Effector memory CD4-positive, alpha-beta T cell (primary cell): ENCODE data around the gene PHF23.

ENCODE experiments used
- DNase-seq, 3 donors: peaks; one replicate each; pipeline ENCODE4 v3.0.0-alpha.2; 2020
- H3K27ac ChIP-seq: 2 replicates; pipeline ENCODE4 v1.7.0; 2013; ENCODE audit warnings: mild to moderate bottlenecking, low read length, moderate library complexity; ENCODE audit not compliant: insufficient read depth, poor library complexity, severe bottlenecking
- H3K27me3 ChIP-seq: replicated peaks from 2 replicates; pipeline ENCODE4 v1.7.0; 2013; ENCODE audit warnings: mild to moderate bottlenecking, low read length; ENCODE audit not compliant: insufficient read depth, control insufficient read depth, poor library complexity, severe bottlenecking
- H3K36me3 ChIP-seq: 2 replicates; pipeline ENCODE4 v1.7.0; 2013; ENCODE audit warnings: mild to moderate bottlenecking, low read length, moderate library complexity; ENCODE audit not compliant: control insufficient read depth, insufficient read depth
- H3K4me1 ChIP-seq: 2 replicates; pipeline ENCODE4 v1.7.0; 2013; ENCODE audit warnings: low read length, mild to moderate bottlenecking; ENCODE audit not compliant: control insufficient read depth, insufficient read depth, poor library complexity, severe bottlenecking
- H3K4me3 ChIP-seq: 2 replicates; pipeline ENCODE4 v1.7.0; 2013; ENCODE audit warnings: low read length, low read depth, mild to moderate bottlenecking; ENCODE audit not compliant: insufficient read depth, poor library complexity, severe bottlenecking
- H3K9me3 ChIP-seq: 2 replicates; pipeline ENCODE4 v1.7.0; 2013; ENCODE audit warnings: mild to moderate bottlenecking, low read length, moderate library complexity; ENCODE audit not compliant: control insufficient read depth

The PHF23 gene

DNA sequence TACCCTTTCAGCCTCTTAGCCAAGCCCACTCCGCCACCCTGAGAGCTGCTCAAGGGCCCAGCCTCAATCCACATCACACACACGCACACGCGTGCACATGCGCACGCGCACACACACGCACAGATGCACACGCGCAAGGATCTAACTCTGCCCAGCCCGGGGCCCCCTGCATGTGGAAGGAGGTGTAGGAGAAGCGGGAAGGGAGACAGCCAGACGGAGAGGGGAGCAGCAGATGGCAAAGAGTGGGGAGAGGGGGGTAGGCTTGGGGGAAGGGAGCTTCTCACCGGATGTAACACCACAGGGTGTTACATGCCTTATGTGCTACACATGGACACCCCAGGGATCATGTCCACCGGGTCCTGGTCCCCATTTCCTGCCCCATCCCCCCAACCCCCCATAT lies 34.9 kb downstream of the PHF23 start:
- peak overlapping the region; percentile 59 for H3K4me3 ChIP-seq
- no peak for DNase-seq
- peak overlapping the region; percentile 90 for H3K27ac ChIP-seq
- H3K27me3 ChIP-seq: no peaks in the 10 kb centered on the region
- H3K36me3 ChIP-seq: no peaks in the 10 kb centered on the region
- H3K9me3 ChIP-seq: no peaks in the 10 kb centered on the region
- peaks cover 16% of the 10 kb centered on the region for H3K4me1 ChIP-seq

DNA sequence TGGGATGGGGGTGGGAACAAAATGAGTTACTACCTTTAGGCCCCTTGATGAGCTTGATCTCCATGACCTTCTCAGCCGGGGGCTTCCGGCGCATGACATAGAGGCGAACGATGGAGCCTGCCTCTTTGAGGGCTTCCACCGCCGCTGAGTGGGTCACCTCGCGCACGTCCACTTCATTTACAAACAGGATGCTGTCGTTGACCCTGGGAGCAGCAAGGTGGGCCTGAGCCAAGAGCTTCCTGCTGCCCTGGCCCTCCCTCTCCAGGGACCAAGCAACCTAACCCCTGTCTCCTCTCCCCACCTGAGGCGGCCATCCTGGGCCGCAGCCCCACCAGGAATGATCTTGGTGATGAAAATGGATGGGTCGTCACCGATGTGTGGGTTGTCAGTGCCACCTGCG lies 35.9 kb downstream of the PHF23 start:
- Histone ChIP-seq H3K4me3 (no peak overlapping the region), H3K36me3 (no peaks in the 10 kb centered on the region), H3K9me3 (no peaks in the 10 kb centered on the region), H3K27me3 (no peaks in the 10 kb centered on the region), H3K27ac (peak overlapping the region; percentile 90), H3K4me1 (peaks cover 16% of the 10 kb centered on the region)
- DNase-seq: no peak

DNA sequence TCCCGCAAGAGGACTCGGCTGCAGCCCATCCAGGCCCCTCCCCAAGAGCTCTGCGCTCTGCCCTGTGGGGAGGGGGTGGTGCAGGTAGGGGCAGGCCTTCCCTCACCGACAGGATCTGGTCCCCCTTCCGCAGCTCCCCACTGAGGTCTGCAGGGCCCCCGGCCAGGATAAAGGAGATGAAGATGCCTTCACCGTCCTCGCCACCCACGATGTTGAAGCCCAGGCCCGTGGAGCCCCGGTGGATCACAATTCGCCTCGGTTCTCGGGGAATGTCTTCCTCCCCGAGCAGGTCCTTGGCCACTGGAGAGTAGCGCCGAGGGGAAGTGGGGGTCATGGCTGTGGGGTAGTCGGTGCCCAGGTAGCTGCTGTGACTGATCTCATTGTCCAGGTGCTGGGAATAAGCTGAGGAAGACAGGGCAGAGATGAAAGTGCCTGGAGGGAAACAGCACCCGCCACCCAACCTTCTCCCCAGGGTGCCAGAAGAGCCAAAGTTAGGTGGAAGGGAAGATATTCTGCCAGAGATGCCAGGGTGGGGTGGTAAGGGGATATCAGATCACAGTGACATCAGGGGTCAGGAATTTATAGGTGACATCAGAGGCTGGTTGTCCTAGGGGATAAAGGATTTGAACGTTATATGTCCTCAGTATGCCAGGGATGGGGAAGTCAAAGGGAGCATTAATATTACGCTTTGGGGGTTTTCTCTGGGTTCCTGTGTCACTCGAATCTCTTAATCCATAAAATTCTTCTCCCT lies 42.4 kb downstream of the PHF23 start:
- Histone ChIP-seq H3K27me3 (no peaks in the 10 kb centered on the region), H3K27ac (no peak overlapping the region), H3K4me3 (no peak overlapping the region), H3K9me3 (no peaks in the 10 kb centered on the region), H3K4me1 (no peaks in the 10 kb centered on the region), H3K36me3 (no peaks in the 10 kb centered on the region)
- no peak for DNase-seq

GRCh38 chr17:7195971-7196370 lies 43.3 kb downstream of the PHF23 start:
- H3K27me3 ChIP-seq: no peaks in the 10 kb centered on the region
- no peaks in the 10 kb centered on the region for H3K9me3 ChIP-seq
- no peaks in the 10 kb centered on the region for H3K4me1 ChIP-seq
- no peak for DNase-seq
- no peak overlapping the region for H3K27ac ChIP-seq
- no peak overlapping the region for H3K4me3 ChIP-seq
- no peaks in the 10 kb centered on the region for H3K36me3 ChIP-seq

DNA sequence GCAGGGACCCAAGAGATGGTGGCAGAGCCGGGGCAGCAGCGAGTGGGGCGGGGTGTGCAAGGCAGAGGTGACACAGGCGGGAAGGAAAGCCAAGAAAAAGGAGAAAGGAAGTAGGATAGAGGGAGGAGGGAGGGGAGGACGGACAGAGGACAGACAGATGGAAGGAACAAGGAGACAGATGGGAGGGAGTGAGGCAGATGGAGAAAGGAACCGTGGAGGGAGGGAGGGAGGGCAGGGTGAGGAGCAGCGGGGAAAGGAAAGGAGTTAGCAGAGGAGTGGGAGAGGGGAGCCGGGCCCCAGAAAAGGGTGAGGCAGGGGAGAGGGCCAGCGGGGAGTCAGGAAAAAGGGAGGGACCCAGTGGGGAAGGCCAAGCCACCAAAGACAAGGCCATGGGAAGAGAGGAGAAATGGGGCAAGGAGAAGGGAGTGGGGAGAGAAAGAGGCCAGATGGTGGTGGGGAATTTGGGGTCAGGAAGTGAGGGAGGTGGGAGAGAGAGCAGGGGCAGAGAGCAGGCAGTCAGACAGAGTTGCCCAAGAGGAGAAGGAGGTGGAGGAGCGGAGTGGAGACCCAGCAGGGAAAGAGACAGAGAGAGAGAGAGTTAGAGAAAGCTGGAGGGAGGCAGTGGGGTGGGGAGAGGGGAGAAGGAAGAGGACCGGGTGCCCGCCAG lies 46.9 kb downstream of the PHF23 start:
- H3K27ac ChIP-seq: no peak overlapping the region
- no peak overlapping the region for H3K4me3 ChIP-seq
- H3K9me3 ChIP-seq: no peaks in the 10 kb centered on the region
- no peaks in the 10 kb centered on the region for H3K36me3 ChIP-seq
- no peaks in the 10 kb centered on the region for H3K27me3 ChIP-seq
- no peaks in the 10 kb centered on the region for H3K4me1 ChIP-seq
- DNase-seq: no peak

- Histone ChIP-seq H3K27me3 (no peaks in the 10 kb centered on the region), H3K4me3 (no peak overlapping the region), H3K36me3 (no peaks in the 10 kb centered on the region), H3K4me1 (no peaks in the 10 kb centered on the region), H3K9me3 (no peaks in the 10 kb centered on the region), H3K27ac (no peak overlapping the region)
- DNase-seq: no peak
Measured at GRCh38 chr17:7191571-7192270, 47.5 kb downstream of the PHF23 start.

DNA sequence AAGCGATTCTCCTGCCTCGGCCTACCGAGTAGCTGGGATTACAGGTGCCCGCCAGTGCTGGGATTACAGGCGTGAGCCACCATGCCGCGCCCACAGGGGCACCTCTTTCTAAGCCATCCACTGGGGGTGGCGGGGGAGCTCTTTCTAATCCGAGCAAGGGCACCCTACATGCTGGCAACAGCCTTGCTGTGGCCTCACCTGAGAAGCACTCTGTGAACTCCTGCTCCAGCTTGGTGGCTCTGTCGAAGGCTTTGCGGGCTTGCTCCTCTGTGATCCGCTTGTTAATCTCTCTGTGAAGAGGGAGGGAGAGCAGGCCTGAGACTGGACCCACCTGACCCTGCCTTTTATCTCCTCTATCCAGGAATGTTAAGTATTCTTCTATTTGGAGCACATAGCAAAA lies 48.2 kb downstream of the PHF23 start:
- no peak overlapping the region for H3K4me3 ChIP-seq
- H3K27ac ChIP-seq: no peak overlapping the region
- no peaks in the 10 kb centered on the region for H3K36me3 ChIP-seq
- H3K27me3 ChIP-seq: no peaks in the 10 kb centered on the region
- no peak for DNase-seq
- H3K4me1 ChIP-seq: no peaks in the 10 kb centered on the region
- H3K9me3 ChIP-seq: no peaks in the 10 kb centered on the region

DNA sequence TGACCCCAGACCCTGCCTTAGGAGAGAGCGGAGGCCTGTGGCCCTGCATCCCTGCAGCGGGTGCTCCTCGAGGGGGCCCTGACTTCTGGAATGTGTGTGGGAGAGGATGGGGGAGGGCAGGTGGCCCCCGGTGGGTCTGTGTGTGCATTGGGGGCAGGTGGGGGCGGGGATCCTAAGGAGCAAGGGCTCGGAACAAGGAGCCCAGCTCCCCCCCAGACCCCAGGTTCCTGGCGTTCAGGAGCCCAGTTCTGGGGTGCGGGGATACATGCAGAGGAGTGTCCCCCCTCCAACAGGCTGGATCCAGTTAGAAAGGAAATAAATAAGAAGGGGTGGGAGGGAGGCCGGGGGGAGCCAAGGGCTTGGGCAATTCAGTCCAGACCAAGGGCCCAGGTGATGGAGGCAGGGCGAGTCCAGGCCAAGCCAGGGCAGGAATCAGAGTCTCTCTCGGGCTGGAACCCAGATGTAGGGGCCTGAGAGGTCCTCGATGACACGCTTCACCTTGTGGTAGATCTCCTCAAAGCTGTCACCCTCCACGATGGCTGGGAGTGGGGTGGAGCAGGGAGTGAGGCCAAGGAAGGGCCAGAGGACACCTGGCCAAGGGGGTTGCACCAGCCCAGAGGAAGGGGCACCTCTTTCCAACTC lies 48.9 kb downstream of the PHF23 start:
- Histone ChIP-seq H3K4me3 (no peak overlapping the region), H3K27me3 (no peaks in the 10 kb centered on the region), H3K36me3 (no peaks in the 10 kb centered on the region), H3K9me3 (no peaks in the 10 kb centered on the region), H3K27ac (no peak overlapping the region), H3K4me1 (no peaks in the 10 kb centered on the region)
- no peak for DNase-seq

DNA sequence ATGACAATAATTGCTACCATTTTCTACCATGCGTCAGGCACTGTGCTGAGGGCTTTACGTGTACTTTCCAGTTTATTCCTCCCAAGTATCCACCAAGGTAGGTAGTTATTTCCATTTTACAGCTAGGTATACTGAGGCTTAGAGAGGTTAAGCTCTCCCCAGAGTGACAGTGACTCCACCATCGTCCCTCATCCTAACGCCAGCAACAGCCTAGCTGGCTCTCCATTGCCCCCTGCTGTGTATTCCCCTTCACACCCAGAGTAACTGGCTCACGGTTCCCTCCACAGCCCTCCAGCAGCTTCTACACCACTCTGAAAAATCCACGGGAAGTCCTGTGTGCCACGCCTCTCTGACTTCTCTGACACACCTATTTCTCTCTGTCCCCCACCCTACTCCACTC lies 53.0 kb downstream of the PHF23 start:
- Histone ChIP-seq H3K27me3 (no peaks in the 10 kb centered on the region), H3K4me3 (no peak overlapping the region), H3K36me3 (no peaks in the 10 kb centered on the region), H3K4me1 (no peaks in the 10 kb centered on the region), H3K27ac (no peak overlapping the region), H3K9me3 (no peaks in the 10 kb centered on the region)
- no peak for DNase-seq
